H1 (cell line): Measurements from ENCODE around the gene SLX4IP. TPM values are rescaled to one million over a fixed set of nuclear protein-coding genes. Genes with fewer than 3 reads are reported as not detected.

ENCODE experiments used
- CTCF ChIA-PET: fragments of 300-600 bp; sonication (Branson Sonifier 250); formaldehyde crosslinking; loops from one replicate; lab custom pipeline; 2021; ENCODE audit not compliant: partially characterized antibody; lab: Charles Lee
- POLR2A ChIA-PET: fragments of 300-600 bp; sonication (Branson Sonifier 250); formaldehyde crosslinking; loops from one replicate; lab custom pipeline; 2021; ENCODE audit warnings: inconsistent platforms; ENCODE audit not compliant: partially characterized antibody; lab: Charles Lee
- DNase-seq, 2 experiments: peaks; one replicate each; pipeline versions ENCODE4 v3.0.0 to v3.0.0-alpha.2; 2010 to 2022; ENCODE audit warnings: low spot score in 2 of 2, low read depth in 1 of 2, mixed read lengths in 1 of 2
- FAIRE-seq: peaks from 2 replicates; lab custom pipeline; 2011; peaks lifted over from hg19 to GRCh38; lab: Jason Lieb, UNC
- H2AFZ ChIP-seq: 2 replicates; pipeline ENCODE4 v1.8.1; 2012; ENCODE audit warnings: low read length, inconsistent platforms
- H2AK5ac ChIP-seq: 2 replicates; pipeline ENCODE4 v1.6.1; 2013; ENCODE audit warnings: low read depth, low read length
- H2BK120ac ChIP-seq: replicated peaks from 2 replicates; pipeline ENCODE3; 2013; ENCODE audit warnings: low read depth, low read length, inconsistent platforms
- H2BK12ac ChIP-seq: 2 replicates; pipeline ENCODE4 v1.6.1; 2013; ENCODE audit warnings: low read depth, low read length
- H2BK15ac ChIP-seq: 2 replicates; pipeline ENCODE4 v1.6.1; 2013; ENCODE audit warnings: low read length
- H2BK20ac ChIP-seq: 2 replicates; pipeline ENCODE4 v1.6.1; 2013; ENCODE audit warnings: low read length
- H2BK5ac ChIP-seq: 2 replicates; pipeline ENCODE4 v1.6.1; 2013; ENCODE audit warnings: low read depth, low read length
- H3K14ac ChIP-seq: 2 replicates; pipeline ENCODE4 v1.6.1; 2013; ENCODE audit warnings: inconsistent platforms; ENCODE audit not compliant: insufficient read length
- H3K18ac ChIP-seq: 2 replicates; pipeline ENCODE4 v1.6.1; 2013; ENCODE audit warnings: low read length; ENCODE audit errors: extremely low read depth
- H3K23ac ChIP-seq: 2 replicates; pipeline ENCODE4 v1.6.1; 2013; ENCODE audit warnings: inconsistent platforms; ENCODE audit not compliant: insufficient read length
- H3K23me2 ChIP-seq: 2 replicates; pipeline ENCODE4 v1.6.1; 2013; ENCODE audit warnings: low read depth, low read length
- H3K27ac ChIP-seq: 2 replicates; pipeline ENCODE4 v1.6.1; 2011; ENCODE audit warnings: low read depth, low read length, inconsistent platforms
- H3K27me3 ChIP-seq, 4 experiments: replicated peaks in 1 of 4; 1 replicate in 1 of 4; 2 replicates in 3 of 4; pipeline versions ENCODE4 v1.6.1 to v1.8.1; 2011 to 2013; ENCODE audit warnings: low read length in 3 of 4, mild to moderate bottlenecking in 3 of 4, inconsistent platforms in 2 of 4, mixed read lengths in 2 of 4, moderate library complexity in 1 of 4; ENCODE audit not compliant: control insufficient read depth in 3 of 4, insufficient read depth in 3 of 4; ENCODE audit errors: extremely low read depth in 1 of 4
- H3K36me3 ChIP-seq, 4 experiments: 2 replicates each; pipeline versions ENCODE4 v1.6.1 to v1.8.1; 2011 to 2013; ENCODE audit warnings: mild to moderate bottlenecking in 4 of 4, low read length in 3 of 4, moderate library complexity in 2 of 4, control low read depth in 1 of 4, inconsistent platforms in 1 of 4; ENCODE audit not compliant: insufficient read depth in 4 of 4, control insufficient read depth in 2 of 4
- H3K4ac ChIP-seq: replicated peaks from 2 replicates; pipeline ENCODE3; 2013; ENCODE audit warnings: low read length, low read depth, mixed read lengths, inconsistent platforms; ENCODE audit not compliant: insufficient read length
- H3K4me1 ChIP-seq, 4 experiments: replicated peaks in 1 of 4; 1 replicate in 1 of 4; 2 replicates in 3 of 4; pipeline versions ENCODE4 v1.6.1 to v1.8.1; 2011 to 2013; ENCODE audit warnings: low read length in 3 of 4, inconsistent platforms in 2 of 4, mixed read lengths in 1 of 4; ENCODE audit not compliant: insufficient read depth in 4 of 4, control insufficient read depth in 3 of 4
- H3K4me2 ChIP-seq, 2 experiments: 2 replicates each; pipeline versions ENCODE4 v1.6.1 to v1.8.1; 2011 to 2013; ENCODE audit warnings: low read depth in 2 of 2, low read length in 2 of 2, control low read depth in 1 of 2, inconsistent platforms in 1 of 2, mild to moderate bottlenecking in 1 of 2; ENCODE audit not compliant: insufficient read depth in 1 of 2
- H3K4me3 ChIP-seq, 4 experiments: fragments of 200-600, 300-600 bp in 1 of 4; sonication (generic), shearing (Covaris generic), sonication (Bioruptor Twin) in 1 of 4; 2 replicates each; pipeline versions ENCODE4 v1.5.1 to v1.8.1; 2011 to 2016; ENCODE audit warnings: low read length in 4 of 4, low read depth in 3 of 4, control low read depth in 2 of 4, inconsistent platforms in 2 of 4, mild to moderate bottlenecking in 2 of 4, mixed read lengths in 1 of 4, moderate library complexity in 1 of 4; ENCODE audit not compliant: insufficient read depth in 2 of 4; ENCODE audit errors: extremely low read depth in 1 of 4
- H3K56ac ChIP-seq: replicated peaks from 2 replicates; pipeline ENCODE3; 2013; ENCODE audit warnings: low read depth, mild to moderate bottlenecking, mixed read lengths, low read length, inconsistent platforms; ENCODE audit not compliant: insufficient read length
- H3K79me1 ChIP-seq: 2 replicates; pipeline ENCODE4 v1.6.1; 2013; ENCODE audit warnings: low read depth, low read length, control low read depth
- H3K79me2 ChIP-seq, 2 experiments: 2 replicates each; pipeline versions ENCODE4 v1.6.1 to v1.8.1; 2012 to 2013; ENCODE audit warnings: low read length in 2 of 2, mild to moderate bottlenecking in 2 of 2, inconsistent platforms in 1 of 2; ENCODE audit not compliant: insufficient read depth in 2 of 2, control insufficient read depth in 1 of 2
- H3K9ac ChIP-seq, 4 experiments: replicated peaks in 1 of 4; 1 replicate in 1 of 4; 2 replicates in 3 of 4; pipeline versions ENCODE4 v1.6.1 to v1.8.1; 2011 to 2013; ENCODE audit warnings: low read depth in 3 of 4, low read length in 3 of 4, control low read depth in 2 of 4, mild to moderate bottlenecking in 2 of 4, moderate library complexity in 2 of 4, inconsistent platforms in 1 of 4; ENCODE audit errors: extremely low read depth in 1 of 4
- H3K9me3 ChIP-seq, 2 experiments: 2 replicates each; pipeline versions ENCODE4 v1.6.1 to v1.8.1; 2012 to 2013; ENCODE audit warnings: mild to moderate bottlenecking in 2 of 2, moderate library complexity in 2 of 2, control low read depth in 1 of 2, inconsistent platforms in 1 of 2, low read depth in 1 of 2, low read length in 1 of 2, mixed read lengths in 1 of 2; ENCODE audit not compliant: insufficient read depth in 2 of 2
- H4K20me1 ChIP-seq, 2 experiments: replicated peaks in 1 of 2; 2 replicates each; pipeline versions ENCODE3 to v1.8.1; 2011 to 2013; ENCODE audit warnings: inconsistent platforms in 2 of 2, low read length in 2 of 2, mild to moderate bottlenecking in 1 of 2; ENCODE audit not compliant: insufficient read depth in 2 of 2, control insufficient read depth in 1 of 2
- H4K5ac ChIP-seq: 2 replicates; pipeline ENCODE4 v1.6.1; 2013; ENCODE audit warnings: low read length, low read depth, mixed read lengths, inconsistent platforms; ENCODE audit not compliant: insufficient read length
- H4K8ac ChIP-seq: 2 replicates; pipeline ENCODE4 v1.8.0; 2013; ENCODE audit warnings: mild to moderate bottlenecking, moderate library complexity, low read length, inconsistent platforms; ENCODE audit not compliant: insufficient read depth; ENCODE audit errors: extremely low read depth
- H4K91ac ChIP-seq: replicated peaks from 2 replicates; pipeline ENCODE3; 2013; ENCODE audit warnings: low read length, mixed read lengths, inconsistent platforms; ENCODE audit not compliant: insufficient read length
- ASH2L ChIP-seq: fragments of 200-600, 300-600 bp; sonication (generic); IDR thresholded peaks from one replicate; pipeline ENCODE4 v1.7.1; 2017; ENCODE audit warnings: low read length
- BCL11A ChIP-seq, 2 experiments: IDR thresholded peaks; one replicate each; pipeline ENCODE4 v1.6.1; 2011; ENCODE audit warnings: low read depth in 2 of 2, low read length in 2 of 2, mild to moderate bottlenecking in 2 of 2
- CEBPB ChIP-seq: IDR thresholded peaks from 2 replicates; pipeline ENCODE4 v1.6.1; 2012; ENCODE audit warnings: low read depth, low read length
- HDAC6 ChIP-seq: IDR thresholded peaks from one replicate; pipeline ENCODE4 v1.7.1; 2012; ENCODE audit warnings: low read depth, mild to moderate bottlenecking, inconsistent platforms, low read length, moderate library complexity
- JUN ChIP-seq: IDR thresholded peaks from 2 replicates; pipeline ENCODE4 v1.6.1; 2011; ENCODE audit warnings: low read depth, mild to moderate bottlenecking, improper control_type of control experiment, low read length
- JUND ChIP-seq: IDR thresholded peaks from 2 replicates; pipeline ENCODE4 v1.6.1; 2011; ENCODE audit warnings: mild to moderate bottlenecking, improper control_type of control experiment, low read length
- POLR2AphosphoS5 ChIP-seq: IDR thresholded peaks from 2 replicates; pipeline ENCODE4 v1.6.1; 2011; ENCODE audit warnings: low read depth, low read length
- RXRA ChIP-seq: IDR thresholded peaks from 2 replicates; pipeline ENCODE4 v1.6.1; 2011; ENCODE audit warnings: low read depth, mild to moderate bottlenecking, low read length, moderate library complexity; ENCODE audit not compliant: insufficient read depth
- SRF ChIP-seq: IDR thresholded peaks from 2 replicates; pipeline ENCODE4 v1.6.1; 2011; ENCODE audit warnings: mild to moderate bottlenecking, low read depth, low read length, moderate library complexity
- TEAD4 ChIP-seq: IDR thresholded peaks from 2 replicates; pipeline ENCODE4 v1.6.1; 2012; ENCODE audit warnings: low read depth, low read length, inconsistent platforms, mixed read lengths
- YY1 ChIP-seq: IDR thresholded peaks from 2 replicates; pipeline ENCODE4 v1.6.1; 2011; ENCODE audit warnings: low read depth, mild to moderate bottlenecking, low read length
- WGBS, 2 experiments: shearing (Covaris generic) in 1 of 2; methylation state at CpG; one replicate each; pipeline versions ENCODE4 v1.1.6 to v1.1.7; 2013 to 2015; ENCODE audit warnings: low lambda C conversion rate in 2 of 2, mixed read lengths in 2 of 2, inconsistent platforms in 1 of 2, low coverage in 1 of 2, missing lambda C conversion rate in 1 of 2; ENCODE audit not compliant: insufficient replicate concordance in 2 of 2, insufficient coverage in 1 of 2, insufficient read length in 1 of 2; ENCODE audit errors: extremely low coverage in 1 of 2, missing lambda C conversion rate in 1 of 2; 5-methylcytosine and 5-hydroxymethylcytosine counted together
- polyA plus RNA-seq, 7 experiments: library from polyadenylated mRNA; depleted of rRNA in 3 of 7; stranded (reverse) in 5 of 7; unstranded in 2 of 7; fragments of >200 nt in 5 of 7; fragments of 200-250 nt in 2 of 7; gene quantifications; 1 replicate in 5 of 7; 2 replicates in 1 of 7; 4 replicates in 1 of 7; pipeline versions ENCODE4 v1.2.1 to v1.2.3, GENCODE V29; 2011 to 2013; ENCODE audit warnings: missing spikeins in 2 of 7, mixed read lengths in 2 of 7
- total RNA-seq: library from RNA; stranded (reverse); fragmentation: NEBNext Ultra II Directional; extraction: Animal tissue kit (Norgen Biotek cat#: 25700); gene quantifications from 2 replicates; pipeline ENCODE4 v1.2.1, GENCODE V29; 2021
- TF ChIP-seq, protein P1 (sequence below): IDR thresholded peaks from 2 replicates; pipeline ENCODE4 v1.6.1; 2012; ENCODE audit warnings: low read length, inconsistent platforms
- TF ChIP-seq, protein P2 (sequence below): IDR thresholded peaks from 2 replicates; pipeline ENCODE4 v1.6.1; 2011; ENCODE audit warnings: low read length, improper control_type of control experiment

SLX4IP gene
- total and polyA plus RNA-seq, 2 of the 8 experiments (the other 6 are each of a cell fraction or from before 2014, with no cell fraction given): 2.4 to 8.7 TPM

DNA sequence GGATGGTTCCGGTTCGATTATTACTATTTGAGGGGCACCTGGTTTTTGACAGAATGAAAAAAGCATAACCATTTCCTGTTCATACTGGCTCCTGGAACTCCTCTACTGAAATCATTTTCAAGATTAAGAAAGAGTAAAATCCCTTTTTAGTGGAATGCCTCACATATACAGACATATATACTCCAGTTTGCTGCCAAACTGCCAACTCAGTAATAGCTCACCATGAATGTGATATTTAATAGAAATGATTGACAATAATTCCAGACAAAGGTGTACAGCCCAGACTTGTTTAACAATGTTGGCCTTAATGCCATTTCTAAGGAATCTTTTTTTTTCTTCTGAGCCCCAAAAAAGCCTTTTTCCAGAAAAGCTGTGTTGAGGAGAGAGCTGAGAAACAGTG lies 145.6 kb downstream of the SLX4IP start:
- 89% methylated on average over 2 of the region's 2 CpGs; no CpG with 5 or more reads in 1 of the 2 experiments for WGBS, 2 experiments
- no peak overlapping the region for H3K27ac ChIP-seq
- no peak for FAIRE-seq
- TF ChIP-seq POLR2AphosphoS5 (no peak), YY1 (no peak), JUN (no peak), SRF (no peak), BCL11A (IDR thresholded peaks at IDR 0.05; ENCODE audit: low read depth in 2 of 2, low read length in 2 of 2) (no peak), HDAC6 (no peak), RXRA (no peak), JUND (no peak), ASH2L (no peak), TEAD4 (no peak), CEBPB (no peak)
- TF ChIP-seq, protein P1, sequence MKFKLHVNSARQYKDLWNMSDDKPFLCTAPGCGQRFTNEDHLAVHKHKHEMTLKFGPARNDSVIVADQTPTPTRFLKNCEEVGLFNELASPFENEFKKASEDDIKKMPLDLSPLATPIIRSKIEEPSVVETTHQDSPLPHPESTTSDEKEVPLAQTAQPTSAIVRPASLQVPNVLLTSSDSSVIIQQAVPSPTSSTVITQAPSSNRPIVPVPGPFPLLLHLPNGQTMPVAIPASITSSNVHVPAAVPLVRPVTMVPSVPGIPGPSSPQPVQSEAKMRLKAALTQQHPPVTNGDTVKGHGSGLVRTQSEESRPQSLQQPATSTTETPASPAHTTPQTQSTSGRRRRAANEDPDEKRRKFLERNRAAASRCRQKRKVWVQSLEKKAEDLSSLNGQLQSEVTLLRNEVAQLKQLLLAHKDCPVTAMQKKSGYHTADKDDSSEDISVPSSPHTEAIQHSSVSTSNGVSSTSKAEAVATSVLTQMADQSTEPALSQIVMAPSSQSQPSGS: no peak
- TF ChIP-seq, protein P2, sequence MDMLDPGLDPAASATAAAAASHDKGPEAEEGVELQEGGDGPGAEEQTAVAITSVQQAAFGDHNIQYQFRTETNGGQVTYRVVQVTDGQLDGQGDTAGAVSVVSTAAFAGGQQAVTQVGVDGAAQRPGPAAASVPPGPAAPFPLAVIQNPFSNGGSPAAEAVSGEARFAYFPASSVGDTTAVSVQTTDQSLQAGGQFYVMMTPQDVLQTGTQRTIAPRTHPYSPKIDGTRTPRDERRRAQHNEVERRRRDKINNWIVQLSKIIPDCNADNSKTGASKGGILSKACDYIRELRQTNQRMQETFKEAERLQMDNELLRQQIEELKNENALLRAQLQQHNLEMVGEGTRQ: no peak

More for the DNA sequence above, 145.6 kb downstream of the SLX4IP start:
- no peak overlapping the region for H3K4me2 ChIP-seq
- no peaks in the 10 kb centered on the region for H3K23me2 ChIP-seq
- no peak overlapping the region for H3K23ac ChIP-seq
- CTCF ChIA-PET: interaction anchor here (1.4 to 1.6 kb wide), 2 partner anchors 10 to 14 kb away, joined by 4 to 5 read pairs; no protein-coding TSS in a partner anchor
- no peak overlapping the region for H3K4ac ChIP-seq
- H3K18ac ChIP-seq: no peak overlapping the region
- H3K9ac ChIP-seq: no peak overlapping the region
- H3K79me2 ChIP-seq: no peaks in the 10 kb centered on the region
- H3K36me3 ChIP-seq: no peaks in the 10 kb centered on the region
- H3K27me3 ChIP-seq: no peaks in the 10 kb centered on the region
- no peak overlapping the region for H2BK120ac ChIP-seq
- H2AFZ ChIP-seq: no peak overlapping the region
- no peaks in the 10 kb centered on the region for H4K20me1 ChIP-seq
- no peak for DNase-seq
- H2BK12ac ChIP-seq: no peak overlapping the region
- no peak overlapping the region for H2BK20ac ChIP-seq
- no peak overlapping the region for H2BK5ac ChIP-seq
- H3K56ac ChIP-seq: no peak overlapping the region
- H4K91ac ChIP-seq: no peak overlapping the region
- H3K4me1 ChIP-seq: peaks cover 0 to 6% (median 2%) of the 10 kb centered on the region in 4 experiments; a peak in 2 of 7 replicates
- no peak overlapping the region for H2AK5ac ChIP-seq
- no peaks in the 10 kb centered on the region for H3K79me1 ChIP-seq
- H3K4me3 ChIP-seq: no peak overlapping the region
- POLR2A ChIA-PET: no interaction called here
- H3K9me3 ChIP-seq: no peaks in the 10 kb centered on the region
- no peak overlapping the region for H4K5ac ChIP-seq
- no peak overlapping the region for H3K14ac ChIP-seq
- H2BK15ac ChIP-seq: no peak overlapping the region
- no peak overlapping the region for H4K8ac ChIP-seq
